ENCODE measurements around the gene ACBD4. TPM values are rescaled to one million over a fixed set of nuclear protein-coding genes. Genes with fewer than 3 reads are reported as not detected.
A peak's percentile ranks its signal among the peaks of the same experiment; 100 is the strongest.

Gene ACBD4
- total and polyA plus RNA-seq, 2 of the 13 experiments (the other 11 are each of a cell fraction or from before 2014, with no cell fraction given): 16.1 to 26.9 TPM

- TF ChIP-seq NKX3-1 (CRISPR knock-in tag; IDR thresholded peaks at IDR 0.05) (peak; percentile 35), E2F5 (CRISPR knock-in tag; conservative IDR thresholded peaks at IDR 0.05) (no peak; the same call in 1 of the 2 replicates), HNRNPUL1 (IDR thresholded peaks at IDR 0.05; ENCODE audit: low read depth, low read length) (no peak), ZEB1 (IDR thresholded peaks at IDR 0.05; ENCODE audit: insufficient replicate concordance, low read depth) (no peak), GMEB2 (CRISPR knock-in tag; IDR thresholded peaks at IDR 0.05; ENCODE audit: low read depth) (no peak), ZHX1 (CRISPR knock-in tag; IDR thresholded peaks at IDR 0.05; ENCODE audit: low read depth) (no peak), HIVEP1 (CRISPR knock-in tag; IDR thresholded peaks at IDR 0.05) (no peak), ZNF589 (CRISPR knock-in tag; conservative IDR thresholded peaks at IDR 0.05) (no peak), XBP1 (CRISPR knock-in tag; IDR thresholded peaks at IDR 0.05) (no peak), ZBED4 (CRISPR knock-in tag; IDR thresholded peaks at IDR 0.05; ENCODE audit: borderline replicate concordance) (no peak), SYNCRIP (IDR thresholded peaks at IDR 0.05; ENCODE audit: insufficient read depth, low read depth, low read length) (no peak), TAF15 (IDR thresholded peaks at IDR 0.05; ENCODE audit: low read depth, low read length, poor library complexity, severe bottlenecking) (peak; percentile 73), NCOA2 (CRISPR knock-in tag; IDR thresholded peaks at IDR 0.05) (peak; percentile 49; the same call in 1 of the 2 replicates), RXRA (CRISPR knock-in tag; IDR thresholded peaks at IDR 0.05) (peak; percentile 80), RFX3 (CRISPR knock-in tag; IDR thresholded peaks at IDR 0.05) (no peak), ATF2 (CRISPR knock-in tag; IDR thresholded peaks at IDR 0.05) (peak; percentile 53), SMAD3 (CRISPR knock-in tag; IDR thresholded peaks at IDR 0.05) (0 out of 2 replicates have a peak, but pooled peaks have one; percentile 29), BORCS8-MEF2B (CRISPR knock-in tag; IDR thresholded peaks at IDR 0.05) (peak; percentile 25; the same call in 1 of the 2 replicates), ZNF101 (CRISPR knock-in tag; IDR thresholded peaks at IDR 0.05; ENCODE audit: borderline replicate concordance, low read depth) (no peak)
Observed at GRCh38 chr17:45149037-45149668, 13.7 kb downstream of the ACBD4 start (continued).
